AG08395 (cell line): ENCODE results near the gene AGTPBP1.

Experiments used
- DNase-seq: peaks from one replicate; pipeline ENCODE4 v3.0.0; 2012; ENCODE audit warnings: mixed read lengths, low spot score

Gene AGTPBP1

DNA sequence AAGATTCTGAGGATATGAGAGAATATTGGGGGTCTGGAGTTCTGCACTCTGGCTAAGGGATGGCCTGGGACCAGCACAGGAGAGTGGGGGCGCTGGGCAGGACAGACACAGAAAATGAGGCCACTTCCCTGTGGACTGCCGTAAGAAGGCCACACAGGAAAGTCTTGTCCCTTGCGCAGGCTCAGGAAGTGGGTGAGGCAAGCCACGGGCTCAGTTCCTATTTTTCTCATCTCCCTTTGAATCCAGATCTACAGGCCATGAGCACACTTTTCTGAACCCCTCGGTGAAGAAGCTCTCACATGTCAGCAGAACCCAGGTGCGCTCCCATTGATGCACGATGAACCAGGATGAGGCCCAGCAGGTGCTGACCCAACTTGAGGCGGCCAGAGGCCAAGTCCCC is 207.4 kb downstream of the AGTPBP1 start:
- DNase-seq = no peak

GRCh38 chr9:85533538-85533937 is 208.2 kb downstream of the AGTPBP1 start:
- DNase-seq = no peak

- DNase-seq = no peak
Measured at GRCh38 chr9:85530721-85531120, 211.0 kb downstream of the AGTPBP1 start.

GRCh38 chr9:85528607-85529006 is 213.1 kb downstream of the AGTPBP1 start:
- DNase-seq = no peak

DNA sequence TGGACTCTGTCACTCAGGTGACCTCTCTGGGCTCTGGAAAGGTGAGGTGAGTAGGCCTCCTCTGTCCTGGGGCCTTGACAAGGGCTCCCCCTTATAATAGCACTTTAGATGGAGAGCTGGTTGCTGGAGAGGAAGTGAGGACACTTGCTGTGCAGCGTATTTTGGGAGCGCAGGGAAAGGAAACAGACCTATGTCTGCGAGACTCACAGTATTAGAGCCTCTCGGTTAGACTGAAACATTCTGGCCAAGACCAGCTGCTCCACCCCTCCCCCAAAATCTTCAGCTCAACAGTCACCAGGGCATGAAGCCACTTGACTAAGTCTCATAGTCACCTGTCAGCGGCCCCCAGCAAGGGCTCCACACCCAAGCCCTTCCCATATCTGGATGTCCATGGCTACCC is 213.6 kb downstream of the AGTPBP1 start:
- DNase-seq = no peak

- no peak for DNase-seq
Measured at GRCh38 chr9:85527331-85528020, 214.3 kb downstream of the AGTPBP1 start.

DNA sequence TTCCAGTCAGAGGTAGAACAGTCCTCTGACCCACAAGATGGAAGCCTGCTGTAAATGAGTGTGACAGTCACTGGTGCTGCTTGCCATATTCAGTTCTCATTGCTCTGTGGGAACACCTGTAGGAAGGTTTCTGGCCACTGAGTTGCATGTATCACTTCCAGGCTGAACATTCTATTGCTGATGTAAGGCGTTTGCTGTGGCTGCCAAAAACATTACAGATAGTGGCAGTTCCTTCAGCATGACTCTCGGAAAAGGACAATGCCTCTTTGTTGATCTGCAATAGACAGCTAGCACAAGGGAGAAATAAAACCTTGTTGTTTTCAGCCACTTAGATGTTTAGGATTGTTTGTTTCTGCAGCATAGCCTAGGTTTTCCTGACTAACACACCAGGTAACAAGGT is 217.2 kb downstream of the AGTPBP1 start:
- DNase-seq = no peak

DNA sequence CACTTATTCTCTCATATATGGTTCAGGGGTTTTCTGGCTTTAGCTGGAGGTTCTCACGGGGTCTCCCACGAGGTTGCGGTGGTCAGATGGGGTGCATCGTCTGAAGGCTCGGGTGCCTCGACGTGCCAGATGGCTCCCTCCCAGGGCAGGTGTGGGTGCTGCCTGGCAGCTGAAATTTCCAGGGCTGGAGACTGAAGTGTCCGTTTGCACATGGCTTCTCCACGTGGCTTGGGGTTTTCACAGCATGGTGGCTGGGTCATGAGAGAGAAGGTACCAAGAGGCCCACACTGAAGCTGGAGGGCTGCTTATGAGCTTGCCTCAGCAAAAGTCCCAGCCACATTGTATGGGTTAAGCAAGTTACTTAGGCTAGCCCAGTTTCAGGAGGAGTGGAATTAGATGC is 218.6 kb downstream of the AGTPBP1 start:
- DNase-seq = no peak

- DNase-seq = peak; percentile 52
Measured at GRCh38 chr9:85522459-85523092, 219.2 kb downstream of the AGTPBP1 start.

GRCh38 chr9:85521371-85522197 is 220.2 kb downstream of the AGTPBP1 start:
- DNase-seq = peak; percentile 60

DNA sequence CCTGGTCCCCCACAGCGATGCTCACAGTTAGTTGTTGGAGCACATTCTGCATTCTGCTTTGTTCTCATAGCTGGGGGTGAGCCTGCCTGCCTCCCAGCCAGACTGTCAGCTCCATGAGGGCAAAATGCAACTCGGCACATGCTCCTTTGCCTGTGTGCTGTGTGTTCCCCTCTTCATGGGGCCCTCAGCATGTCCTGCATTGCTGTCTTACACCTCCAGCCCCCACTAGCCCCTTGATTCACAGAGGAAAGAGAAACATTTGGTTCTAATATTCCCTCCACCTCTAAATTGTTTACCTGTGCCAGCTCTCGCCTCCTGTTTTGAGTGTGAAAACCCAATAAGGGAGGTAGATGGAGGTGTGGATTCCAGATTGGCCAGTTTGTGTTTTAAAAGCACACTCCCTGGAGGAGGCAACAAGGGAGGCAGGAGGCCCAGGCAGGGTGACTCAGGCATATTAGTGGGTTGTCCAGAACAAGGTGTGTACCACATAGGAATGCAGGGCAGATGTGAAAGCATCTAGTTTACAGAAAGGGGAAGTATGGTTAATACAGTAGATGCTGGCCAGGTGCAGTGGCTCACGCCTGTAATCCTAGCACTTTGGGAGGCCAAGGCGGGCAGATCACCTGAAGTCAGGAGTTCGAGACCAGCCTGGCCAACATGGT is 224.6 kb downstream of the AGTPBP1 start:
- DNase-seq = no peak

- no peak for DNase-seq
Measured at GRCh38 chr9:85516455-85516854, 225.3 kb downstream of the AGTPBP1 start.

GRCh38 chr9:85515021-85515420 is 226.7 kb downstream of the AGTPBP1 start:
- no peak for DNase-seq

- DNase-seq = no peak
Measured at GRCh38 chr9:85514256-85514655, 227.5 kb downstream of the AGTPBP1 start.

DNA sequence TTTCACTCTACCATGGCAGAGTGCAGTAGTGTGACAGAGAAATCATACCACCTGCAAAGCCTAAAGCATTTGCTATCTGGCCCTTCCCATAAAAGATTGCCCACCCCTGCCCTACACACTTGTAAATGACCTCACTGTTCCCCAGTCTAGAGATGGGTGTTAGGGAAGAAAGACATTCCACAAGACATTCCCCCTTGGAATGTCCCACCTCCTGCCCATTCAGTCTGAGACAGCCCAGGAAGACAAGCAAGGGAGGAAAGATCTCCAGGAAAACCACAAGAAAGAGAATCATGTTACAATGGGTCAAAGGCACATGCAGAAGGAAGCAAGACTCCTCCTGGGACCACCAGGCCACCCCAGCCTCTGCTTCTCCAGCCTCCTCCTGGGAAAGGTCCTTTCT is 230.0 kb downstream of the AGTPBP1 start:
- DNase-seq = no peak

DNA sequence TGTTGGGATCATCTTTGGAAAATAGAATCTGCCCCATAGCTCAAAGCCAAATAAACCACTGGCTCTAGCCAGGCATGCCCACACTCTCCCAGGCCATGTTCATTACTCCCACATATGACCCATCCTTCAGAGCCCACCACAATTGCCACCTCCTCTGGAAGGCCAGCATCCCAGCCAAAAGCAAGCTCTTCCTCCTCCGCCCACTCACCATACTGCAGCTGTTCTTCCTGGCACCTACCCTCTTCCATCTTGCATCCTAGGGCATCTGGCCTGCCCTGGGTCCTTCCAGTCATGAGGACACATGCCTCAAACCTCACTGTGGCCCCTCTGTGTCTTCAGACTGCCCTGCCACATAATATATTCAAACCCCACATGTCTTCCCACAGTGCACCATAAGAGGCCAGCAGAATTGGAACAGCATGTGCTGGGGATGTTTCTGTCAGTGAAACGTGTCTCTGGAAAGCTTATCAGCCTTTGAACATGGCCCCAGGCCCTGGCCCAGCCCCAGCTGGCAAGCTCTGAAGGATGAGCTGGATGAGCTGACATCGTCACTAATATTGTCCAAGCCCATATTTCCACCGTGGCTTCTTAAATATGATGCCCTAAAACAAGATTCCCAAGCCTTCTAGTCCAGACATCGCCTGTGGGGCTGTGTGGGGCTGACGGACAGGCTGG is 230.8 kb downstream of the AGTPBP1 start:
- DNase-seq = no peak

GRCh38 chr9:85508616-85509015 is 233.1 kb downstream of the AGTPBP1 start:
- no peak for DNase-seq

GRCh38 chr9:85505612-85506011 is 236.1 kb downstream of the AGTPBP1 start:
- no peak for DNase-seq

- no peak for DNase-seq
Measured at GRCh38 chr9:85502815-85503655, 238.7 kb downstream of the AGTPBP1 start.

DNA sequence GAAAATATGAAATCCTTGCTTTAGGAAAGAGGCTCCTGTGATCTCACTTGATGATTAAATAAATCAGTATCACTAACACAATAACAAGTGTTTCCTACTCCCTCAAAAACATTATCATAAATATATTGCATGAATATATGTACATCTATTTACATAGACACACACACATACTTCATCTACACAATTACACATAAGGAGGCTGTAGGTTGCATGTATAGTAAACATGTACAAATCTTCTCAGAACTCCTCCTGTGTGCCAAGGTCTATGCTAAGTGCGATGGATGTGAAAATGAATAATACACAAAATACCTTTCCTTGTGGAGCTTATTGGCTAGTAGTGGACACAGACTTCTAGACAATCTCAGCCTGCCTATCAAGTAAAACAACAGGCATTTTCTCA is 239.9 kb downstream of the AGTPBP1 start:
- DNase-seq = no peak

DNA sequence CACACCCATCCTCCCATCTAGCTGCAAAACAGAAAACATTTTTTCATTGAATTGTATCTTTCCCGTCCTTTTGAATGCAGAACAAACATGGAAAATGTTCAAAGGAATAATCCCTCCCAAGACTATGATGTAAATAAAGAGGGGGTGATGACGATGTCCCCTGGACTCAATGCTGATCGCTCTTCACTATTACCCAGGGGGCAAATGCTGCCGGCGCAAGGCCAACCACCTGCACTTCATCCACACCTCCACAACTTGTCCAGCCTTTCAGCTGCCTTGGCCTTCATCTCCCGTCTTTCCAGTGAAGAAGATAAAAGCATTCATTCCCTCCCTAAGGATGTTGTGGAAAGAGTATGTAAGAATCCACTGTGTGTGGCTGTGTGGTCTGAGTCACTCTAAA is 240.3 kb downstream of the AGTPBP1 start:
- DNase-seq = no peak
